PC-9 (cell line): ENCODE measurements around the gene CHRNA3.

Experiments
- CTCF ChIP-seq: fragments of 200-600 bp; sonication (generic); conservative IDR thresholded peaks from 2 replicates; pipeline ENCODE4 v1.6.1; 2017; ENCODE audit warnings: mixed run types, antibody characterized with exemption, mild to moderate bottlenecking, moderate library complexity
- EZH2 ChIP-seq: fragments of 200-600 bp; sonication (generic); IDR thresholded peaks from 2 replicates; pipeline ENCODE4 v1.8.0; 2017; ENCODE audit warnings: antibody characterized with exemption, low read depth

- no peak for TF ChIP-seq CTCF
- TF ChIP-seq EZH2: no peak
Measured at GRCh38 chr15:78604420-78604819, 16.4 kb downstream of the CHRNA3 start.
